Measurements from ENCODE around the gene NAPG. TPM values are rescaled to one million over a fixed set of nuclear protein-coding genes. Genes with fewer than 3 reads are reported as not detected.
A peak's percentile ranks its signal among the peaks of the same experiment; 100 is the strongest.
"Not testable (repeated sequence)": the region's sequence is repeated elsewhere in the genome, so short reads cannot be mapped to it uniquely, and the experiment has no call there.

Gene NAPG
- total RNA-seq, 1 experiment from 2014 or later = 32.8 TPM

GRCh38 chr18:10579079-10579867 is 53.4 kb downstream of the NAPG start:
- DNase-seq (ENCODE audit: low read depth) = no peak

- DNase-seq (ENCODE audit: low read depth) = no peak
Measured at GRCh38 chr18:10580215-10580614, 54.4 kb downstream of the NAPG start.

- no peak for DNase-seq (ENCODE audit: low read depth)
Measured at GRCh38 chr18:10585260-10585659, 59.4 kb downstream of the NAPG start.

- DNase-seq (ENCODE audit: low read depth) = no peak
Measured at GRCh38 chr18:10588975-10589374, 63.1 kb downstream of the NAPG start.

- peak; percentile 11 for DNase-seq (ENCODE audit: low read depth)
Measured at GRCh38 chr18:10590412-10590811, 64.6 kb downstream of the NAPG start.

- DNase-seq (ENCODE audit: low read depth) = no peak
Measured at GRCh38 chr18:10591896-10592295, 66.1 kb downstream of the NAPG start.

GRCh38 chr18:10593366-10594022 is 67.7 kb downstream of the NAPG start:
- DNase-seq (ENCODE audit: low read depth) = not testable (repeated sequence)

GRCh38 chr18:10595917-10596316 is 70.1 kb downstream of the NAPG start:
- DNase-seq (ENCODE audit: low read depth) = not testable (repeated sequence)

GRCh38 chr18:10597695-10598094 is 71.9 kb downstream of the NAPG start:
- not testable (repeated sequence) for DNase-seq (ENCODE audit: low read depth)

- DNase-seq (ENCODE audit: low read depth) = not testable (repeated sequence)
Measured at GRCh38 chr18:10600701-10601100, 74.9 kb downstream of the NAPG start.

Other genes with a start within 250 kb of the NAPG start
- gene APCDD1, start 71.4 kb upstream of the NAPG start, total RNA-seq (2014; rRNA removed; shearing (Covaris generic)) = 0.23 and 0.80 TPM in 2 replicates